Lower lobe of right lung (tissue), 2 donors: ENCODE measurements around the gene REELD1. TPM values are rescaled to one million over a fixed set of nuclear protein-coding genes. Genes with fewer than 3 reads are reported as not detected.
A peak's percentile ranks its signal among the peaks of the same experiment; 100 is the strongest.

ENCODE experiments used
- ATAC-seq, 2 donors: fragments of 200-7000 bp; cut with Tn5 transposase; one replicate each; pipeline ENCODE4 v1.9.1; 2020 to 2022; ENCODE audit warnings: mild to moderate bottlenecking in 2 of 2, moderate library complexity in 2 of 2
- DNase-seq: peaks from one replicate; pipeline ENCODE4 v3.0.0-alpha.2; 2020
- H3K27ac ChIP-seq: fragments of 200-600 bp; one replicate; pipeline ENCODE4 v1.8.0; 2022
- H3K27me3 ChIP-seq: fragments of 200-600 bp; one replicate; pipeline ENCODE4 v1.8.0; 2022; ENCODE audit warnings: low read depth
- H3K36me3 ChIP-seq: fragments of 200-600 bp; one replicate; pipeline ENCODE4 v1.8.0; 2022; ENCODE audit warnings: mild to moderate bottlenecking
- H3K4me1 ChIP-seq: fragments of 200-600 bp; one replicate; pipeline ENCODE4 v1.8.0; 2022
- H3K4me3 ChIP-seq: fragments of 200-600 bp; one replicate; pipeline ENCODE4 v1.8.0; 2022; ENCODE audit warnings: mild to moderate bottlenecking
- H3K9me3 ChIP-seq: fragments of 200-600 bp; one replicate; pipeline ENCODE4 v1.8.0; 2022
- intact Hi-C: fragments of 100-400 bp; cut with DNase I; formaldehyde crosslinking; loops from one replicate; pipeline ENCODE4 v1.11.0; 2022
- total RNA-seq: library from RNA; stranded (reverse); fragmentation: NEBNext Ultra II Directional; extraction: Animal tissue kit (Norgen Biotek cat#: 25700); gene quantifications from one replicate; pipeline ENCODE4 v1.2.1, GENCODE V29; 2021
- TF ChIP-seq, protein P1 (sequence below): fragments of 200-600 bp; IDR thresholded peaks from one replicate; pipeline ENCODE4 v1.8.0; 2022; ENCODE audit warnings: antibody characterized with exemption, mild to moderate bottlenecking
- donor health status: DM: no; HTN: yes; CAD: no; lungs with severe emphysema.

REELD1 gene
- total RNA-seq, 1 donor from 2014 or later, result 0.35 TPM

- intact Hi-C loops, result no loop called here
- H3K4me1 ChIP-seq, result peaks cover 28% of the 10 kb centered on the region
- H3K4me3 ChIP-seq, result no peak overlapping the region
- DNase-seq (no peak), ATAC-seq (no peak)
- H3K36me3 ChIP-seq, result no peaks in the 10 kb centered on the region
- TF ChIP-seq, protein P1, sequence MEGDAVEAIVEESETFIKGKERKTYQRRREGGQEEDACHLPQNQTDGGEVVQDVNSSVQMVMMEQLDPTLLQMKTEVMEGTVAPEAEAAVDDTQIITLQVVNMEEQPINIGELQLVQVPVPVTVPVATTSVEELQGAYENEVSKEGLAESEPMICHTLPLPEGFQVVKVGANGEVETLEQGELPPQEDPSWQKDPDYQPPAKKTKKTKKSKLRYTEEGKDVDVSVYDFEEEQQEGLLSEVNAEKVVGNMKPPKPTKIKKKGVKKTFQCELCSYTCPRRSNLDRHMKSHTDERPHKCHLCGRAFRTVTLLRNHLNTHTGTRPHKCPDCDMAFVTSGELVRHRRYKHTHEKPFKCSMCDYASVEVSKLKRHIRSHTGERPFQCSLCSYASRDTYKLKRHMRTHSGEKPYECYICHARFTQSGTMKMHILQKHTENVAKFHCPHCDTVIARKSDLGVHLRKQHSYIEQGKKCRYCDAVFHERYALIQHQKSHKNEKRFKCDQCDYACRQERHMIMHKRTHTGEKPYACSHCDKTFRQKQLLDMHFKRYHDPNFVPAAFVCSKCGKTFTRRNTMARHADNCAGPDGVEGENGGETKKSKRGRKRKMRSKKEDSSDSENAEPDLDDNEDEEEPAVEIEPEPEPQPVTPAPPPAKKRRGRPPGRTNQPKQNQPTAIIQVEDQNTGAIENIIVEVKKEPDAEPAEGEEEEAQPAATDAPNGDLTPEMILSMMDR, result no peak
- H3K9me3 ChIP-seq, result no peaks in the 10 kb centered on the region
- H3K27ac ChIP-seq, result no peak overlapping the region
- no peaks in the 10 kb centered on the region for H3K27me3 ChIP-seq
Observed at GRCh38 chr4:146244496-146244895, 30.2 kb downstream of the REELD1 start.

GRCh38 chr4:146245246-146245645 is 30.9 kb downstream of the REELD1 start:
- Histone ChIP-seq H3K9me3 (no peaks in the 10 kb centered on the region), H3K27ac (peak overlapping the region; percentile 53), H3K4me3 (no peak overlapping the region), H3K4me1 (peaks cover 28% of the 10 kb centered on the region), H3K36me3 (no peaks in the 10 kb centered on the region), H3K27me3 (no peaks in the 10 kb centered on the region)
- ATAC-seq (peak in 1 of 2 donors; percentile 3), DNase-seq (no peak)
- intact Hi-C loops, result no loop called here
- TF ChIP-seq, protein P1, result no peak

DNA sequence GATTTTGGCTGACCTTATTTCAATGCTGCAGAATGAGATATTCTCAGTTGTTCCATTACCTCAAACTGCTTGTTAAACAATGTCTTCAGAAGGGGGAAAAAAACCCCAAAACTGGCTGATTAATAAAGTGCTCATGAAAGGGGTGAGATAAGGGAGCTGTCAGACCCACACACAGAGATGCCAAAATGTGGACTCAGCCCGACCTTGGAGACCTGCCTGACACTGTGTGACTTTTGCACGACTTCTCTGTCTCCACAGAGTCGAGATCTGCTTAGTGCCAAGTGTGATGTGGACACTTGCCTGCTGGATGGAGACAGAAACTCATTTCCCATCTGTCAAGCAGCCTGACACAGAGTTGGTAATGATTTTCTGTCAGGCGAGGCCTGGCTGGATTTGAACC is 31.5 kb downstream of the REELD1 start:
- intact Hi-C loops, result no loop called here
- no peaks in the 10 kb centered on the region for H3K9me3 ChIP-seq
- H3K4me1 ChIP-seq, result peaks cover 28% of the 10 kb centered on the region
- no peak overlapping the region for H3K27ac ChIP-seq
- ATAC-seq, result peak in 1 of 2 donors; percentile 51
- no peaks in the 10 kb centered on the region for H3K36me3 ChIP-seq
- H3K4me3 ChIP-seq, result no peak overlapping the region
- TF ChIP-seq, protein P1, result no peak
- DNase-seq, result no peak
- H3K27me3 ChIP-seq, result no peaks in the 10 kb centered on the region

GRCh38 chr4:146246381-146246780 is 32.0 kb downstream of the REELD1 start:
- Histone ChIP-seq H3K9me3 (no peaks in the 10 kb centered on the region), H3K4me1 (peaks cover 28% of the 10 kb centered on the region), H3K36me3 (no peaks in the 10 kb centered on the region), H3K27me3 (no peaks in the 10 kb centered on the region), H3K4me3 (no peak overlapping the region), H3K27ac (no peak overlapping the region)
- TF ChIP-seq, protein P1, result no peak
- intact Hi-C loops, result no loop called here
- ATAC-seq, result no peak
- DNase-seq, result no peak

- peaks cover 18% of the 10 kb centered on the region for H3K4me1 ChIP-seq
- intact Hi-C loops, result no loop called here
- no peak for ATAC-seq
- no peaks in the 10 kb centered on the region for H3K27me3 ChIP-seq
- DNase-seq, result no peak
- no peaks in the 10 kb centered on the region for H3K36me3 ChIP-seq
- TF ChIP-seq, protein P1, result no peak
- no peak overlapping the region for H3K4me3 ChIP-seq
- H3K27ac ChIP-seq, result no peak overlapping the region
- no peaks in the 10 kb centered on the region for H3K9me3 ChIP-seq
Observed at GRCh38 chr4:146247356-146247755, 33.0 kb downstream of the REELD1 start.
